ENCODE data around the gene GSTA2. TPM values are rescaled to one million over a fixed set of nuclear protein-coding genes. Genes with fewer than 3 reads are reported as not detected.
"Not testable (repeated sequence)": the region's sequence is repeated elsewhere in the genome, so short reads cannot be mapped to it uniquely, and the experiment has no call there.

The GSTA2 gene
- polyA plus RNA-seq, result not detected

- not testable (repeated sequence) for H3K36me3 Mint-ChIP-seq; DNase-seq; H3K27ac Mint-ChIP-seq; H3K27me3 Mint-ChIP-seq (ENCODE audit: low read depth in 3 of 3); H3K4me1 Mint-ChIP-seq; H3K9me3 Mint-ChIP-seq; H3K4me3 Mint-ChIP-seq
Measured at GRCh38 chr6:52763322-52763916, at the start of gene GSTA2. Gene GSTA2 (minus strand): TSS chr6:52763475. CDS start chr6:52757947, 5,528 bp downstream.

DNA sequence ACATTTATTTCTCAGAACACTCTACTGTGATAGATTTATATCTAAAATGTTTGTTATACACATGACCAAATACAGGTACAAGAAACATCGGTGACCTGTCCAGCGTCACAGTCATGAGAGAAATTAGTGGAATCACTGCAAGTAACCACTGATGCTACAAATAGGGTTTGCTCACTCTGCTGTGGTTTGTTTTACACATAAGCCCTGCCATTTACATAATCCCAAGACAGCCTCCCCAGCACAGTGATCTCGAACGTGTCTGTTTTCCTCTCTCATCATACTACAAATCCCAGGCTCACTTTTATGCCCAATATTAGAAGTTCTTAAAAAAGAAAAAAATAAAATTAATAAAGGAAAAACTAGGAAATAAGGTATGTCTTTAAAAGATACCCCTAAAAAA is 46.5 kb upstream of the GSTA2 start:
- DNase-seq, H3K27ac Mint-ChIP-seq, H3K4me1 Mint-ChIP-seq, H3K36me3 Mint-ChIP-seq, H3K9me3 Mint-ChIP-seq, H3K4me3 Mint-ChIP-seq: not testable (repeated sequence)
- H3K27me3 Mint-ChIP-seq (ENCODE audit: low read depth in 3 of 3), result peaks cover 4 to 11% (median 4%) of the 10 kb centered on the region in 3 donors

DNA sequence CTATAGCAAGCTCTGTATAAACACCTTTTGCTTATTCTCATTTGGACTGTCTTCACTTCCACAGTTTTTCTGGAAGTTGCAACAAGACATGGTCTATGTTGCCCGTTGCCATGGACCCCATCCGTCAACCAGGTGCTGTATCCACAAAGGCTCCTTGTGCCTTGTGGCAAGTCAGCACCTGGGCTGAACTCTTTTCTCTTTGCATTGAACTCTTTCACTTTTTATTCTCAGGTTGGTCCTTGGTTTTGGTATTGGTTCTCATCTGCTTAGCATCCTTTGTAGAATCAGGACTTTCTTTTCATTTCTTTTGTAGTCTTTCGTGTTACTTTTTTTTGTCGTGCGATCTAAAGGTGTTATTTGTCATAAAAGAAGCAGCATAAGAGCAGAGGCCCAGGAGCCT is 45.4 kb upstream of the GSTA2 start:
- H3K9me3 Mint-ChIP-seq, result no peaks in the 10 kb centered on the region
- H3K27me3 Mint-ChIP-seq (ENCODE audit: low read depth in 3 of 3), result peaks cover 4 to 11% (median 4%) of the 10 kb centered on the region in 3 donors
- DNase-seq, result no peak

DNA sequence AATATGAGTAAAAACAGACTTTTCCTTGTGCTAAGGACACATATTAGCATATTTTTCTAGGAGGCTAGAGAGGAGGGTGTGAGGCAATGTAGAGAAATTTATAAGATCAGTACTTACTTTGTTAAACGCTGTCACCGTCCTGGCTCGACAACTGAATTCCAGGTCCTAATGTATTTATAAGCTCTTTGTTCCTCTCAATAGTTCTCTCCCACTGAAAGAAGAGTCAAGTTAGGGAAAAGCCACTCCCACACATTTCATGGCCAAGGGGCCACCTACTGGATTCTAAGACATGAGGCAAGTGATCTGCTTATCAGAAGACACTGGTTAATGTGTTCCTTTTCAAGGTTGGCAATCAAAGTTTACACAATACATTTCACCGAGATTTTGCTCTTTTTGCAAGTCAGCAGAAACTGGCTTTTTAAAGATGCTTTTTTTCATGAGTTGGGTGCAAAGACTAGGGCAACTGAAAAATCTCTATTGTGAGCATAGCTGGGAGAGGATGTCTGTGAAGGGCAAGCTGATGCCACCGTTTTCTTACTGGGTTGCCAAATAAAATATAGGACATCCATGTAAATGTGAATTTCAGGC is 40.5 kb upstream of the GSTA2 start, which contains the start of gene GSTA1:
TSS of gene GSTA1 (minus strand) at position 149 of the 588 bp plus-strand sequence. CDS start 4,549 bp downstream, outside the sequence.
- not testable (repeated sequence) for H3K9me3 Mint-ChIP-seq, H3K27ac Mint-ChIP-seq, H3K36me3 Mint-ChIP-seq, H3K4me3 Mint-ChIP-seq, DNase-seq, H3K4me1 Mint-ChIP-seq
- peaks cover 0 to 12% (median 5%) of the 10 kb centered on the region in 3 donors for H3K27me3 Mint-ChIP-seq (ENCODE audit: low read depth in 3 of 3)

More for the DNA sequence above, 45.4 kb upstream of the GSTA2 start:
- Mint-ChIP-seq H3K36me3 (no peaks in the 10 kb centered on the region), H3K27ac (no peak overlapping the region), H3K4me1 (no peaks in the 10 kb centered on the region), H3K4me3 (no peak overlapping the region)

DNA sequence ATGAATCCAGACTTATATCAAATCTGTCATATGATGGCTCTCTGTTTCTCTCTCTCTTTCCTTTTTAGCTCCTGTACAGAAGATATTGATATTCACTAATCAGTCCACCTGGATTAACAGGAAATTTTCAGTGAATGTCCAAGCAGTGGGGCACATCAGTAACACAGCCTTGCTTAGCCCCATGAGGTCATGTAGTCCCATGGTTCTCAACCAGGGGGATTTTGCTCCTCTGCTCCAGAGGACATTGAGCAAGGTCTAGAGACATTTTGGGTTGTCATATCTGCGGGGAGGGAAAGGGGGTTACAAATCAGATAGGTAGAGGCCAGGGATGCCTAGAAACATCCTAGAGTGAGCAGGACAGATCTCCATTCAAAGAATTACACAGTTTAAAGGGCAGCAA is 39.5 kb upstream of the GSTA2 start:
- H3K36me3 Mint-ChIP-seq, result no peaks in the 10 kb centered on the region
- no peak for DNase-seq
- no peak overlapping the region for H3K27ac Mint-ChIP-seq
- H3K4me3 Mint-ChIP-seq, result no peak overlapping the region
- H3K4me1 Mint-ChIP-seq, result no peaks in the 10 kb centered on the region
- no peaks in the 10 kb centered on the region for H3K9me3 Mint-ChIP-seq
- peaks cover 0 to 12% (median 5%) of the 10 kb centered on the region in 3 donors for H3K27me3 Mint-ChIP-seq (ENCODE audit: low read depth in 3 of 3)

DNA sequence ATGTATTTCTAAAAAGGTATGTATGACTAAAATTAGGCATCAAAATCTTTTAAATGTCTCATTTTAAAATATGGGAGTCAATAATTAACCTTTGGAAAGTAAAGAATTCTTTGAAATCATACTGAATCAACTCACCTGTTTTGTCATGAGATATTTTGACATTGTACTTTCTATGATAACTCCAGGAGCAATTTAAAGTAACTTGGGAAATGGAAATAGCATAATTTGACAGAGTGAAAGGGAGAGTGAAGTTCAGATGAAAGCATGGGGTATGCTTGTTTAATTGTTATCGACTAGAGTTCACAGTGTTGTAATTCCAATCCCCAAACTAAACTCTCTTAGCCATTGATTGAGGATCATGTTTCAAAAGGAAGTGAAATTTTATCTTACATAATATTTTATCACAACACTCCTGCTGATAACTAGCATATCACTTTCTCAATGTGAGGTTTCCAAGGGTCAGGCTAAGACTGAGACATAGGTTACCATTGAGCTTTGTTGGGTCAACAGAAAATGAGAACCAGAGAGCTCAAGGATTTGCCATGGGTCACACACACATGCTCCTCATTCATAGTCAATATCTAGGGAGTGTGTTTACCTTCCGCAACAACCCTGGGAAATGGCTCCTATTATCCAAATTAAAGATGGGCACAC is 38.0 kb upstream of the GSTA2 start:
- Mint-ChIP-seq H3K9me3 (no peaks in the 10 kb centered on the region), H3K27me3 (ENCODE audit: low read depth in 3 of 3) (peaks cover 0 to 12% (median 5%) of the 10 kb centered on the region in 3 donors), H3K4me1 (no peaks in the 10 kb centered on the region), H3K4me3 (no peak overlapping the region), H3K27ac (no peak overlapping the region), H3K36me3 (no peaks in the 10 kb centered on the region)
- no peak for DNase-seq

DNA sequence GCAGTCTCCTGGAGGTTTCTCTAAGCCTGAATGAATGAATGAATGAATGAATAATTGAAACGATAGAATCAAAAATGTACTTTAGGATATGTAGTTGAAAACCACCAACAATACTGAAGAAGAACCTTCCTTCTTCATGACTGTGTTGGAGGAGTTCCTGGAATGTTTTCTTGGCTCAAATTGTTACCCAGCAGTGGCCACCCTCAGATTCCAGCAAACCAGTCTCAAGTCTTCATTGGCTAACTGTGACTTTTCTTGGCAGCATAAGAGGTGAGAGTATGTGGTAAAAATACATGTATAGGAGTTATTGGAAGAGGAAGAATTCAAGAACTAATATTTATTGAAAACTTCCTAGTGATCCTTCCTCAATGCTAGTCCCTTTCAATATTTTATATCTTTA is 36.0 kb upstream of the GSTA2 start:
- H3K4me3 Mint-ChIP-seq, H3K27ac Mint-ChIP-seq, H3K4me1 Mint-ChIP-seq, DNase-seq, H3K9me3 Mint-ChIP-seq, H3K36me3 Mint-ChIP-seq: not testable (repeated sequence)
- peaks cover 0 to 12% (median 8%) of the 10 kb centered on the region in 3 donors for H3K27me3 Mint-ChIP-seq (ENCODE audit: low read depth in 3 of 3)

- H3K27ac Mint-ChIP-seq; H3K36me3 Mint-ChIP-seq; H3K9me3 Mint-ChIP-seq; H3K27me3 Mint-ChIP-seq (ENCODE audit: low read depth in 3 of 3); H3K4me3 Mint-ChIP-seq; DNase-seq; H3K4me1 Mint-ChIP-seq: not testable (repeated sequence)
Measured at GRCh38 chr6:52794366-52794765, 31.1 kb upstream of the GSTA2 start.

DNA sequence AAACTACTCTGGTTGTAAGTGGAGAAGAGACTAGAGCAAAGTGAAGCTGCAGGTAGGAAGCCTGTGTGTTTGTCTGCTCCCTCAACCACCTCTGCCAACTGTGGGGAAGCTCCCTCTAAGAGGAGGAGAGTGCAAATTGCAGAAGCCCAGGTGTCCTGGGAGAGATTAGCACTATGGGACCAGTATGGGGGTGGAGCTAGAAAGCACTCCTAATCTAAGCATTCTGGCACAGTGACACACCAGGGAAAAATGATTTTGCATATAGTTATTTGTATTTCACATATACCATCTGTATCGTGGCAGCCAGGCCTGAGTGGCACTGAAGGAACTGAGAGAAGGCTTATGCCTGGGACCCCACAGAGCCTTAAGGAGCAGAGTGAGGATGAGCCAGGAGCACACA is 27.6 kb upstream of the GSTA2 start:
- Mint-ChIP-seq H3K27me3 (ENCODE audit: low read depth in 3 of 3) (peaks cover under 1 to 4% (median 2%) of the 10 kb centered on the region in 3 donors), H3K27ac (no peak overlapping the region), H3K36me3 (no peaks in the 10 kb centered on the region)

GRCh38 chr6:52789658-52790057 is 26.4 kb upstream of the GSTA2 start:
- not testable (repeated sequence) for H3K4me3 Mint-ChIP-seq; H3K27ac Mint-ChIP-seq; H3K4me1 Mint-ChIP-seq; H3K9me3 Mint-ChIP-seq; H3K36me3 Mint-ChIP-seq; H3K27me3 Mint-ChIP-seq (ENCODE audit: low read depth in 3 of 3); DNase-seq

More for the DNA sequence above, 27.6 kb upstream of the GSTA2 start:
- DNase-seq, result no peak
- Mint-ChIP-seq H3K4me1 (peaks cover 6 to 7% of the 10 kb centered on the region in 2 donors), H3K4me3 (no peak overlapping the region), H3K9me3 (no peaks in the 10 kb centered on the region)

- Mint-ChIP-seq H3K27ac (no peak overlapping the region), H3K4me1 (peaks cover 6 to 7% of the 10 kb centered on the region in 2 donors), H3K9me3 (no peaks in the 10 kb centered on the region), H3K4me3 (no peak overlapping the region), H3K36me3 (no peaks in the 10 kb centered on the region), H3K27me3 (ENCODE audit: low read depth in 3 of 3) (peaks cover 0 to 5% (median 3%) of the 10 kb centered on the region in 3 donors)
- no peak for DNase-seq
Measured at GRCh38 chr6:52788478-52788877, 25.2 kb upstream of the GSTA2 start.

DNA sequence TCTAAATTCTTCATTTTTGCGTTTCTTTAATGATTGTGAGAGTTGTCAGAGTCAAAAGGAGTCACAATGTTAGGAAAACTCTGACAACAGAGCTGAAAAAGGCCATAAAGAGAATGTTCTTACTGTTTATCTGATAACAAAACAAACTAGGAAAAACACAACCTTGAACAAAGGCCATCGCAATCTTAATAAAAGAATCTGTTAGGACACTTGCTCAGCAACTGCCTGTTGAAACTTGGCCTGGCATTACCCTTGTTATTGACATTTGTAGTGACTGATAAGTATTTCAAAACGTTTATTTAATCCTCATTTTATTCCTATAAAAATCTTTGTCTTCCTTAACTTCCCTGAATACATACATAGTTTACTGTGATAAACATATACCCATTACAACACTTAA is 24.6 kb upstream of the GSTA2 start:
- peak overlapping the region in 1 of 5 donors; percentile 56 for H3K4me3 Mint-ChIP-seq
- H3K27me3 Mint-ChIP-seq (ENCODE audit: low read depth in 3 of 3), result peaks cover 0 to 5% (median 0%) of the 10 kb centered on the region in 3 donors
- H3K27ac Mint-ChIP-seq, result no peak overlapping the region
- H3K36me3 Mint-ChIP-seq, result no peaks in the 10 kb centered on the region
- peaks cover 6 to 7% of the 10 kb centered on the region in 2 donors for H3K4me1 Mint-ChIP-seq
- no peaks in the 10 kb centered on the region for H3K9me3 Mint-ChIP-seq
- DNase-seq, result no peak

- no peak for DNase-seq
- Mint-ChIP-seq H3K36me3 (no peaks in the 10 kb centered on the region), H3K27ac (no peak overlapping the region), H3K9me3 (peaks cover 0 to under 1% (median 0%) of the 10 kb centered on the region in 6 donors), H3K4me1 (peaks cover 6 to 7% of the 10 kb centered on the region in 2 donors), H3K4me3 (no peak overlapping the region), H3K27me3 (ENCODE audit: low read depth in 3 of 3) (peaks cover 0 to 5% (median 0%) of the 10 kb centered on the region in 3 donors)
Measured at GRCh38 chr6:52786249-52786956, 23.1 kb upstream of the GSTA2 start.

DNA sequence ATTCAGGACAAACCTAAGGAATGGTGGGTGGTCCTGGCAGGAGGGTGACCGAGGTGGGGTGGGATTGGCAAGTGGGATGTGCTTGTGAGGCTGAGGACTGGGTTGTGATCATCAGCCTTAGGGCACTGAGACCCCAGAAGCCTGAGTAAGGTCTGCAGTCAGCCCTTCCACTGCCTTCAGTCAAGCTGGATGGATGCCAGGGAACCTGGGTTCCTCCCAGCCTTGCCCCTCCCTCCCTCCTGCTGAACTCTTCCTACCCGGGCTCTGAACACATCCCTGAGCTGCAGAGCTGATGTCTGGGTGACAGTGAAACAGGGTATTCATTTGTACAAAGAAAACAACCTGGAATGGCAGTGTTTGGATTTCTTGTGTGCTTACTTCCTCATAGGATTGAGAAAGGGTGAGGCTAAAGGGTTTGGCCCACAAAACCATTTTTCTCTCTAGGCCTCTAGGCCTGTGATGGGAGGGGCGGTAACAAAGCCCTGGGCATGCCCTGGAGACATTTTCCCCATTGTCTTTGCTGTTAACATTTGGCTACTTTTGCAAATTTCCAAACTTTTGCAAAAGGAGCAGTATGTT is 19.5 kb upstream of the GSTA2 start:
- not testable (repeated sequence) for H3K9me3 Mint-ChIP-seq

More for the DNA sequence above, 19.5 kb upstream of the GSTA2 start:
- not testable (repeated sequence) for H3K27ac Mint-ChIP-seq, DNase-seq, H3K4me1 Mint-ChIP-seq, H3K36me3 Mint-ChIP-seq, H3K4me3 Mint-ChIP-seq
- peaks cover 2 to 11% (median 3%) of the 10 kb centered on the region in 3 donors for H3K27me3 Mint-ChIP-seq (ENCODE audit: low read depth in 3 of 3)
